OCI-LY3 (cell line): ENCODE measurements around the gene ASAP2.

ENCODE experiments used
- EZH2phosphoT487 ChIP-seq: fragments of 200-600 bp; shearing (Covaris generic); IDR thresholded peaks from 2 replicates; pipeline ENCODE4 v1.6.1; 2018; ENCODE audit warnings: antibody characterized with exemption, mixed run types, low read depth
- TF ChIP-seq, protein P1 (sequence below): fragments of 200-600, 300-600 bp; sonication (generic); IDR thresholded peaks from 2 replicates; pipeline ENCODE4 v1.5.1; 2014; ENCODE audit warnings: antibody characterized with exemption, low read length, low read depth

DNA sequence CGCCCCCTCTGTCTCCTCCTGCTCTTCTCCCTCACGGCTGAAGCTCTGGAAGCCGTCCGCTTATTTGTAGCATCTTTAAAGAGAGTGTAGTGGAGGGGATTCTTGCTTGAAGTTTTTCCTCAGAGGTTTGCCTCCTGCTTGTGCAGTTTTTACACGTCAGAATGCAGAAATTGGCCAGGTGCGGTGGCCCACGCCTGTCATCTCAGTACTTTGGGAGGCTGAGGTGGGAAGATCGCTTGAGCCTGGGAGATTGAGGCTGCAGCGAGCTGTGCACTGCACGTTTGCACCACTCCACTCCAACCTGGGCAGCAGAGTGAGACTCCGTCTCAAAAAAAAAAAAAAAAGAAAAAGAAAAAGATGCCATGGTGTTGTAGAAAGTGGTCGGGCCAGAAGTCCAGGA, 147.7 kb downstream of the ASAP2 start:
- TF ChIP-seq, protein P1, sequence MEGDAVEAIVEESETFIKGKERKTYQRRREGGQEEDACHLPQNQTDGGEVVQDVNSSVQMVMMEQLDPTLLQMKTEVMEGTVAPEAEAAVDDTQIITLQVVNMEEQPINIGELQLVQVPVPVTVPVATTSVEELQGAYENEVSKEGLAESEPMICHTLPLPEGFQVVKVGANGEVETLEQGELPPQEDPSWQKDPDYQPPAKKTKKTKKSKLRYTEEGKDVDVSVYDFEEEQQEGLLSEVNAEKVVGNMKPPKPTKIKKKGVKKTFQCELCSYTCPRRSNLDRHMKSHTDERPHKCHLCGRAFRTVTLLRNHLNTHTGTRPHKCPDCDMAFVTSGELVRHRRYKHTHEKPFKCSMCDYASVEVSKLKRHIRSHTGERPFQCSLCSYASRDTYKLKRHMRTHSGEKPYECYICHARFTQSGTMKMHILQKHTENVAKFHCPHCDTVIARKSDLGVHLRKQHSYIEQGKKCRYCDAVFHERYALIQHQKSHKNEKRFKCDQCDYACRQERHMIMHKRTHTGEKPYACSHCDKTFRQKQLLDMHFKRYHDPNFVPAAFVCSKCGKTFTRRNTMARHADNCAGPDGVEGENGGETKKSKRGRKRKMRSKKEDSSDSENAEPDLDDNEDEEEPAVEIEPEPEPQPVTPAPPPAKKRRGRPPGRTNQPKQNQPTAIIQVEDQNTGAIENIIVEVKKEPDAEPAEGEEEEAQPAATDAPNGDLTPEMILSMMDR: no peak
- no peak for TF ChIP-seq EZH2phosphoT487
